ENCODE measurements around the gene VAV2.

VAV2 gene

DNA sequence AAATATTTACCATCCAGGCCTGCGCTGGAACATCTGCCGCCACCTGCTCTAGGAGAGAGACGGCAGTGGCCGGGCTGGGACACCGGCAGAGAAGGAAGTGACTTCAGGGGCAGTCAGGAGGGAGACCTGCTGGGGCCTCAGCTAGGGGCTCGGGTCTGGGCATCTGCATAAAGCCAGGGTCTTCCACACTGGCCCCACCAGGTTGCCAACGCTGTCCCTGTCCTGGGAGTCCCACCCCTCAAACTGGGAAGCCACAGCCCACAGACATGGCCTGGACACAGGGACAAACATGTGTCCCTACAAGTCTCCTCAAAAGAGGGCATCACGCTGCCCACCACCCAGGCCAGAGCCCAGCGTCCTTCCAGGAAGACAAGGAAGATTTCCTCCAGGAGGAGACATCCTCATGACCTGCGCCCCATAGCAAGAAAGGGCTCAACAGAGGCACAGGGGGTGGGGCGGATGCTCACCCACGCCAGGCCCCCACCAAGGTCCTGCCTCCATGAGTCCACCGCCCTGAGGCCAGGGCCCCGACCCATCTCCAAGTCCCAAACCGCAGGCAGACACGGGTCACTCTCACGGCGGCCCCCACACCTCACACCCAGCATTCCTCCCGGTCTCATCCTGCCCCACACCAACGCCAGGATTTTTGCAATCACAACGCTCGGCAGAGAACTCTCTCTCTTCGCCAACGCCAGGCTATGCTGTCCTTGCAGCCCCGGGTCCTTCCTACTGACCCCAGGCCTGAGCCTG is 9.0 kb downstream of the VAV2 start:
- TF ChIP-seq, protein P1, sequence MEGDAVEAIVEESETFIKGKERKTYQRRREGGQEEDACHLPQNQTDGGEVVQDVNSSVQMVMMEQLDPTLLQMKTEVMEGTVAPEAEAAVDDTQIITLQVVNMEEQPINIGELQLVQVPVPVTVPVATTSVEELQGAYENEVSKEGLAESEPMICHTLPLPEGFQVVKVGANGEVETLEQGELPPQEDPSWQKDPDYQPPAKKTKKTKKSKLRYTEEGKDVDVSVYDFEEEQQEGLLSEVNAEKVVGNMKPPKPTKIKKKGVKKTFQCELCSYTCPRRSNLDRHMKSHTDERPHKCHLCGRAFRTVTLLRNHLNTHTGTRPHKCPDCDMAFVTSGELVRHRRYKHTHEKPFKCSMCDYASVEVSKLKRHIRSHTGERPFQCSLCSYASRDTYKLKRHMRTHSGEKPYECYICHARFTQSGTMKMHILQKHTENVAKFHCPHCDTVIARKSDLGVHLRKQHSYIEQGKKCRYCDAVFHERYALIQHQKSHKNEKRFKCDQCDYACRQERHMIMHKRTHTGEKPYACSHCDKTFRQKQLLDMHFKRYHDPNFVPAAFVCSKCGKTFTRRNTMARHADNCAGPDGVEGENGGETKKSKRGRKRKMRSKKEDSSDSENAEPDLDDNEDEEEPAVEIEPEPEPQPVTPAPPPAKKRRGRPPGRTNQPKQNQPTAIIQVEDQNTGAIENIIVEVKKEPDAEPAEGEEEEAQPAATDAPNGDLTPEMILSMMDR (IDR thresholded peaks at IDR 0.05): no peak
- Histone ChIP-seq H3K27me3 (ENCODE audit: control insufficient read depth, insufficient read depth, low read length) (no peaks in the 10 kb centered on the region), H2AFZ (no peak overlapping the region), H3K4me1 (no peaks in the 10 kb centered on the region), H3K9ac (no peak overlapping the region), H3K27ac (no peak overlapping the region), H3K9me3 (ENCODE audit: control insufficient read depth, low read length) (no peaks in the 10 kb centered on the region), H3K36me3 (ENCODE audit: control insufficient read depth, insufficient read depth, low read length) (no peaks in the 10 kb centered on the region), H3K4me2 (ENCODE audit: low read length) (no peak overlapping the region), H3K79me2 (no peaks in the 10 kb centered on the region), H3K4me3 (ENCODE audit: low read depth, low read length) (no peak overlapping the region)

DNA sequence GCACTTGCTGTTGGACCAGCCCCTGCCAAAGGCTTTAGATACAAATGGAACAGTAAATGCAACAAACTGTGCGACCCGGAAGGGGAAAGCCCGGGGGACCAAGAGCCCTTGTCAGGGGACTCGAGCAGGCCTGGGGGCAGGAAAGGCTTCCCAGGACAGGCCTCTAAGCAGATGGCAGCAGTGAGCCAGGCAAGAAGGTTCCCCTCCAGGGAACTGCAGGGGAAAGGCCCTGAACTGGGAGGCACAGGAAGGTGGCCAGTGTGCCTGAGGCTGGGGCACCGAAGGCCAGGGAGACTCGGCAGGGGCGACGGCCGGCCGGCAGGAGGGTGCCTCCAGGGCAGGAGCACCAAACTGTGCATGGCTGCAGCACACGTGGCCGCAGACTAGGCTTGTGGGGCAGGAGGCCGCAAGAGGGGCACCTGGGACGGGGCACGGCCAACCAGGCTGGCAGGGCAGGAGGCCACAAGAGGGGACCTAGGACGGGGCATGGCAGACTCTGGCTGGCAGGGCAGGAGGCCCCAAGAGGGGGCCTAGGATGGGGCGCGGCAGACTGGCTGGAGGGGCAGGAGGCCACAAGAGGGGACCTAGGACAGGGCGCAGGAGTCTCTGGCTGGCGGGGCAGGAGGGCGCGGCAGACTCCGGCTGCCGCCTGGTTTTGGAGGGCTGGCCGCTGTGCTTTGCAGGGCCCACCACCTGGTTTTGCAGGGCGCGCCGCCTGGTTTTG is 10.0 kb downstream of the VAV2 start:
- TF ChIP-seq, protein P1 (IDR thresholded peaks at IDR 0.05): no peak
- H3K4me2 ChIP-seq (ENCODE audit: low read length): no peak overlapping the region

DNA sequence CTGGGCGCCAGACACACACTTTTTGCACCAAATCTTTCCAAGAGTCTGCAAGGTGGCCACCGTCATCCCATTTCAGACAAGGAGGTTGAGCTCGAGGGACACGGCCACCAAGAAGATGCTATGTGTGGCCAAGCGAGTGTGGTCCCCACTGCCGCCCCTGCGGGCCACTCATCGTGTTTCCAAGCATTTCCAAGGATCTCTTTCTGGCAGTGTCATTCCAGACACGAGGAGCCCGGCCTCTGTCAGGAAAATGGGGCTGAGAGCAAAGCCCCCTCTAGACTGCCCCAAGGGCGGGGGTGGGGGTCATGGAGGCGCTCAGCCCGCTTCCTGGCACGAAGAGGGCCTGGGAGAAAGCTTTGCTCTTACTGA is 10.6 kb downstream of the VAV2 start:
- Histone ChIP-seq H3K4me3 (ENCODE audit: low read depth, low read length) (no peak overlapping the region), H3K36me3 (ENCODE audit: control insufficient read depth, insufficient read depth, low read length) (no peaks in the 10 kb centered on the region), H3K27ac (no peak overlapping the region), H3K79me2 (peaks cover 6% of the 10 kb centered on the region), H3K9me3 (ENCODE audit: control insufficient read depth, low read length) (no peaks in the 10 kb centered on the region), H2AFZ (no peak overlapping the region), H3K4me2 (ENCODE audit: low read length) (no peak overlapping the region), H3K4me1 (no peaks in the 10 kb centered on the region), H3K9ac (no peak overlapping the region), H3K27me3 (ENCODE audit: control insufficient read depth, insufficient read depth, low read length) (no peaks in the 10 kb centered on the region)
- TF ChIP-seq, protein P1 (IDR thresholded peaks at IDR 0.05): no peak

More for the DNA sequence above, 10.0 kb downstream of the VAV2 start:
- Histone ChIP-seq H3K27ac (no peak overlapping the region), H2AFZ (no peak overlapping the region), H3K36me3 (ENCODE audit: control insufficient read depth, insufficient read depth, low read length) (no peaks in the 10 kb centered on the region), H3K27me3 (ENCODE audit: control insufficient read depth, insufficient read depth, low read length) (no peaks in the 10 kb centered on the region), H3K4me3 (ENCODE audit: low read depth, low read length) (no peak overlapping the region), H3K9me3 (ENCODE audit: control insufficient read depth, low read length) (no peaks in the 10 kb centered on the region), H3K9ac (no peak overlapping the region), H3K79me2 (peaks cover 2% of the 10 kb centered on the region), H3K4me1 (no peaks in the 10 kb centered on the region)

- H2AFZ ChIP-seq: no peak overlapping the region
- no peaks in the 10 kb centered on the region for H3K4me1 ChIP-seq
- no peaks in the 10 kb centered on the region for H3K36me3 ChIP-seq (ENCODE audit: control insufficient read depth, insufficient read depth, low read length)
- no peak overlapping the region for H3K27ac ChIP-seq
- H3K4me3 ChIP-seq (ENCODE audit: low read depth, low read length): no peak overlapping the region
- H3K79me2 ChIP-seq: peaks cover 8% of the 10 kb centered on the region
- no peak overlapping the region for H3K4me2 ChIP-seq (ENCODE audit: low read length)
- TF ChIP-seq, protein P1 (IDR thresholded peaks at IDR 0.05): no peak
- H3K27me3 ChIP-seq (ENCODE audit: control insufficient read depth, insufficient read depth, low read length): no peaks in the 10 kb centered on the region
- no peak overlapping the region for H3K9ac ChIP-seq
- H3K9me3 ChIP-seq (ENCODE audit: control insufficient read depth, low read length): no peaks in the 10 kb centered on the region
These were observed 11.1 kb downstream of the VAV2 start for GRCh38 chr9:133980864-133981588.
